Neural cell (in vitro differentiated cells): ENCODE measurements around the gene DHCR24. TPM values are rescaled to one million over a fixed set of nuclear protein-coding genes. Genes with fewer than 3 reads are reported as not detected.

Experiments
- H2AFZ ChIP-seq: fragments of 200-600, 300-800 bp; sonication (generic), shearing (Covaris generic); 2 replicates; pipeline ENCODE4 v1.6.0; 2014; ENCODE audit warnings: low read depth, mild to moderate bottlenecking, antibody characterized with exemption, low read length, moderate library complexity
- H3F3A ChIP-seq: fragments of 200-600 bp; shearing (Covaris generic); 2 replicates; pipeline ENCODE4 v1.6.1; 2016; ENCODE audit warnings: mild to moderate bottlenecking, moderate library complexity, mixed read lengths, antibody characterized with exemption, low read length; ENCODE audit not compliant: insufficient read depth, poor library complexity, severe bottlenecking
- H3K27ac ChIP-seq: fragments of 200-600, 300-800 bp; sonication (generic), shearing (Covaris generic); 2 replicates; pipeline ENCODE4 v1.5.1; 2014; ENCODE audit warnings: mild to moderate bottlenecking, low read length, moderate library complexity
- H3K27me3 ChIP-seq: fragments of 300-800, 200-600 bp; sonication (generic), shearing (Covaris generic); 2 replicates; pipeline ENCODE4 v1.6.0; 2014; ENCODE audit warnings: mild to moderate bottlenecking, low read depth, low read length, moderate library complexity; ENCODE audit not compliant: insufficient read depth
- H3K36me3 ChIP-seq: fragments of 300-800, 200-600 bp; sonication (generic), shearing (Covaris generic); 2 replicates; pipeline ENCODE4 v1.5.1; 2014; ENCODE audit warnings: mild to moderate bottlenecking, antibody characterized with exemption, low read length, moderate library complexity; ENCODE audit not compliant: insufficient read depth
- H3K4me2 ChIP-seq: fragments of 300-800, 200-600 bp; sonication (generic), shearing (Covaris generic); 2 replicates; pipeline ENCODE4 v1.6.0; 2014; ENCODE audit warnings: mild to moderate bottlenecking, low read length
- H3K4me3 ChIP-seq: fragments of 300-800, 200-600 bp; sonication (generic), shearing (Covaris generic); 2 replicates; pipeline ENCODE4 v1.5.1; 2014; ENCODE audit warnings: mild to moderate bottlenecking, low read length, moderate library complexity
- H3K79me2 ChIP-seq: fragments of 200-600 bp; shearing (Covaris generic); replicated peaks from 2 replicates; pipeline ENCODE4 v1.6.0; 2014; ENCODE audit warnings: mild to moderate bottlenecking, low read length, moderate library complexity; ENCODE audit not compliant: insufficient read depth
- H3K9ac ChIP-seq: fragments of 300-800, 200-600 bp; sonication (generic), shearing (Covaris generic); 2 replicates; pipeline ENCODE4 v1.6.1; 2016; ENCODE audit warnings: mild to moderate bottlenecking, low read length, mixed read lengths
- H3K9me2 ChIP-seq: fragments of 200-600 bp; shearing (Covaris generic); 2 replicates; pipeline ENCODE4 v1.6.1; 2016; ENCODE audit warnings: mild to moderate bottlenecking, low read length, mixed read lengths; ENCODE audit not compliant: insufficient read depth
- H3K9me3 ChIP-seq: fragments of 200-600, 300-800 bp; sonication (generic), shearing (Covaris generic); 2 replicates; pipeline ENCODE4 v1.6.1; 2016; ENCODE audit warnings: mild to moderate bottlenecking, mixed run types, low read length, moderate library complexity, mixed read lengths
- H4K20me1 ChIP-seq: fragments of 200-600 bp; shearing (Covaris generic); 2 replicates; pipeline ENCODE4 v1.6.1; 2016; ENCODE audit warnings: mild to moderate bottlenecking, mixed run types; ENCODE audit not compliant: insufficient read depth
- EP300 ChIP-seq: fragments of 450-650 bp; conservative IDR thresholded peaks from 2 replicates; pipeline ENCODE4 v1.6.1; 2014; ENCODE audit warnings: antibody characterized with exemption, mild to moderate bottlenecking, moderate library complexity; ENCODE audit not compliant: poor library complexity, severe bottlenecking
- EZH2 ChIP-seq: fragments of 200-600, 300-800 bp; shearing (Covaris generic), sonication (generic); IDR thresholded peaks from 2 replicates; pipeline ENCODE4 v1.6.1; 2014; ENCODE audit warnings: antibody characterized with exemption, low read length, borderline replicate concordance, mild to moderate bottlenecking; ENCODE audit not compliant: insufficient read depth, poor library complexity, severe bottlenecking
- MXI1 ChIP-seq: fragments of 450-650 bp; conservative IDR thresholded peaks from 2 replicates; pipeline ENCODE4 v1.6.1; 2014; ENCODE audit warnings: antibody characterized with exemption, mild to moderate bottlenecking; ENCODE audit not compliant: poor library complexity, severe bottlenecking
- POLR2AphosphoS5 ChIP-seq: IDR thresholded peaks from 2 replicates; pipeline ENCODE4 v1.6.1; 2012
- RAD21 ChIP-seq: fragments of 450-650 bp; conservative IDR thresholded peaks from 2 replicates; pipeline ENCODE4 v1.6.1; 2014; ENCODE audit warnings: antibody characterized with exemption, mild to moderate bottlenecking, moderate library complexity
- SMC3 ChIP-seq: fragments of 450-650 bp; conservative IDR thresholded peaks from 2 replicates; pipeline ENCODE4 v1.6.1; 2014; ENCODE audit warnings: antibody characterized with exemption, mild to moderate bottlenecking, moderate library complexity; ENCODE audit not compliant: poor library complexity
- TAF1 ChIP-seq: IDR thresholded peaks from 2 replicates; pipeline ENCODE4 v1.6.1; 2012; ENCODE audit warnings: low read depth
- polyA minus RNA-seq: library from RNA; depleted of rRNA, polyadenylated mRNA; stranded (reverse); fragments of >200 nt; gene quantifications from 2 replicates; pipeline ENCODE4 v1.2.3, GENCODE V29; 2014
- polyA plus RNA-seq: library from polyadenylated mRNA; depleted of rRNA; stranded (reverse); fragments of >200 nt; gene quantifications from 2 replicates; pipeline ENCODE4 v1.2.3, GENCODE V29; 2014
- TF ChIP-seq, protein P1 (sequence below): IDR thresholded peaks from 2 replicates; pipeline ENCODE4 v1.6.1; 2012; ENCODE audit warnings: borderline replicate concordance
- TF ChIP-seq, protein P2 (sequence below): fragments of 450-650 bp; IDR thresholded peaks from 2 replicates; pipeline ENCODE4 v1.5.1; 2014; ENCODE audit warnings: antibody characterized with exemption, mild to moderate bottlenecking, moderate library complexity; ENCODE audit not compliant: poor library complexity, severe bottlenecking

DHCR24 gene, protein sequence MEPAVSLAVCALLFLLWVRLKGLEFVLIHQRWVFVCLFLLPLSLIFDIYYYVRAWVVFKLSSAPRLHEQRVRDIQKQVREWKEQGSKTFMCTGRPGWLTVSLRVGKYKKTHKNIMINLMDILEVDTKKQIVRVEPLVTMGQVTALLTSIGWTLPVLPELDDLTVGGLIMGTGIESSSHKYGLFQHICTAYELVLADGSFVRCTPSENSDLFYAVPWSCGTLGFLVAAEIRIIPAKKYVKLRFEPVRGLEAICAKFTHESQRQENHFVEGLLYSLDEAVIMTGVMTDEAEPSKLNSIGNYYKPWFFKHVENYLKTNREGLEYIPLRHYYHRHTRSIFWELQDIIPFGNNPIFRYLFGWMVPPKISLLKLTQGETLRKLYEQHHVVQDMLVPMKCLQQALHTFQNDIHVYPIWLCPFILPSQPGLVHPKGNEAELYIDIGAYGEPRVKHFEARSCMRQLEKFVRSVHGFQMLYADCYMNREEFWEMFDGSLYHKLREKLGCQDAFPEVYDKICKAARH
- 91.3 and 103 TPM in 2 replicates for polyA plus RNA-seq
- 108 and 115 TPM in 2 replicates for polyA minus RNA-seq

DNA sequence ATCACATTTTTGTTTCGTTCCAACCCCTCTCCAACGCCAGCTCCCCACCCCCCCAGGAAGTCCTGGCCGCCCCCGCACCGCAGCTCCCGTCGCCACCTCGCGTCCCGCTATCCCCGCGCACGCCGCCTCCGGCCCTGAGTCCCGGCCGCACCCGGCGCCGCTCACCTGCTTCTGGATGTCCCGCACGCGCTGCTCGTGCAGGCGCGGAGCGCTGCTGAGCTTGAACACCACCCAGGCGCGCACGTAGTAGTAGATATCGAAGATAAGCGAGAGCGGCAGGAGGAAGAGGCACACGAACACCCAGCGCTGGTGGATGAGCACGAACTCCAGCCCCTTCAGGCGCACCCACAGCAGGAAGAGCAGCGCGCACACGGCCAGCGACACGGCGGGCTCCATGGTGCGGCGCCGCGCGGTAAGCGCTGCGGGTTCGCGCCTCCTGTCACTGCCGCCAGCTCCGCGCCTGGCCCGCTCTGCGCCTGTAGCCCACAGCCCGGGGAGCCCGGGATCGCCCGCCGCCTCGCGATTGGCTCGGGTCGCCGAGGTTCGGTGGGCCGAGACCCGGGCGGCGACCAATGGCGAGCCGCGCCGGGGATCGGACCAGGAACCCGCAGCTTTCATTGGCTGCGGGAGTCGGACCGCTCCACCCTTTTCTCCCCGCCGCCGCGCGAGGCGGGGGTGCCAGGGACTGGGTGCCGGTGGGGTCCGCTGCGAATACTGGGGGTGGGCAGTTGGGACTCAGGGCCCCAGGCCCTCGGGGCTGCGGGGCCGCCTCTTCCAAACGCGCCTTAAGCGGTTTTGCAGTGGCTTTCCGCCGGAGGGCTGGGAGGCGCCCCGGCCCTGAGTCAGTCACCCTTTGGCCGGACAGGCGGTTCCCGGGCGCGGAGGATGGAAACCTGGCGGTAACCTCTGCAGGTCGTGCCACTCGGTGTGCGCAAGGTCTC lies at the start of gene DHCR24:
DHCR24 (minus strand) TSS at position 472 of the 941 bp plus-strand sequence; CDS start at position 396, 76 bp downstream.
- Histone ChIP-seq H3K27ac (peak within 1 kb of the TSS; percentile 88), H3K9me2 (no peaks in the 10 kb centered on the region), H3K36me3 (peaks cover 10% of the 10 kb centered on the region), H3K27me3 (no peaks in the 10 kb centered on the region), H3F3A (no peaks in the 10 kb centered on the region), H3K79me2 (peaks cover 45% of the 10 kb centered on the region), H3K4me2 (peak within 1 kb of the TSS; percentile 66), H2AFZ (peak within 1 kb of the TSS; percentile 83), H3K4me3 (peak within 1 kb of the TSS; percentile 94), H4K20me1 (no peaks in the 10 kb centered on the region), H3K9ac (peak within 1 kb of the TSS; percentile 81), H3K9me3 (no peaks in the 10 kb centered on the region)
- peak; percentile 49 for TF ChIP-seq TAF1
- peak; percentile 94 for TF ChIP-seq MXI1
- peak; percentile 28 for TF ChIP-seq SMC3
- peak; percentile 45 for TF ChIP-seq RAD21
- no peak for TF ChIP-seq EZH2
- TF ChIP-seq POLR2AphosphoS5, result peak; percentile 84
- TF ChIP-seq EP300, result peak; percentile 48
- TF ChIP-seq, protein P1, sequence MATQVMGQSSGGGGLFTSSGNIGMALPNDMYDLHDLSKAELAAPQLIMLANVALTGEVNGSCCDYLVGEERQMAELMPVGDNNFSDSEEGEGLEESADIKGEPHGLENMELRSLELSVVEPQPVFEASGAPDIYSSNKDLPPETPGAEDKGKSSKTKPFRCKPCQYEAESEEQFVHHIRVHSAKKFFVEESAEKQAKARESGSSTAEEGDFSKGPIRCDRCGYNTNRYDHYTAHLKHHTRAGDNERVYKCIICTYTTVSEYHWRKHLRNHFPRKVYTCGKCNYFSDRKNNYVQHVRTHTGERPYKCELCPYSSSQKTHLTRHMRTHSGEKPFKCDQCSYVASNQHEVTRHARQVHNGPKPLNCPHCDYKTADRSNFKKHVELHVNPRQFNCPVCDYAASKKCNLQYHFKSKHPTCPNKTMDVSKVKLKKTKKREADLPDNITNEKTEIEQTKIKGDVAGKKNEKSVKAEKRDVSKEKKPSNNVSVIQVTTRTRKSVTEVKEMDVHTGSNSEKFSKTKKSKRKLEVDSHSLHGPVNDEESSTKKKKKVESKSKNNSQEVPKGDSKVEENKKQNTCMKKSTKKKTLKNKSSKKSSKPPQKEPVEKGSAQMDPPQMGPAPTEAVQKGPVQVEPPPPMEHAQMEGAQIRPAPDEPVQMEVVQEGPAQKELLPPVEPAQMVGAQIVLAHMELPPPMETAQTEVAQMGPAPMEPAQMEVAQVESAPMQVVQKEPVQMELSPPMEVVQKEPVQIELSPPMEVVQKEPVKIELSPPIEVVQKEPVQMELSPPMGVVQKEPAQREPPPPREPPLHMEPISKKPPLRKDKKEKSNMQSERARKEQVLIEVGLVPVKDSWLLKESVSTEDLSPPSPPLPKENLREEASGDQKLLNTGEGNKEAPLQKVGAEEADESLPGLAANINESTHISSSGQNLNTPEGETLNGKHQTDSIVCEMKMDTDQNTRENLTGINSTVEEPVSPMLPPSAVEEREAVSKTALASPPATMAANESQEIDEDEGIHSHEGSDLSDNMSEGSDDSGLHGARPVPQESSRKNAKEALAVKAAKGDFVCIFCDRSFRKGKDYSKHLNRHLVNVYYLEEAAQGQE, result peak; percentile 53
- TF ChIP-seq, protein P2, sequence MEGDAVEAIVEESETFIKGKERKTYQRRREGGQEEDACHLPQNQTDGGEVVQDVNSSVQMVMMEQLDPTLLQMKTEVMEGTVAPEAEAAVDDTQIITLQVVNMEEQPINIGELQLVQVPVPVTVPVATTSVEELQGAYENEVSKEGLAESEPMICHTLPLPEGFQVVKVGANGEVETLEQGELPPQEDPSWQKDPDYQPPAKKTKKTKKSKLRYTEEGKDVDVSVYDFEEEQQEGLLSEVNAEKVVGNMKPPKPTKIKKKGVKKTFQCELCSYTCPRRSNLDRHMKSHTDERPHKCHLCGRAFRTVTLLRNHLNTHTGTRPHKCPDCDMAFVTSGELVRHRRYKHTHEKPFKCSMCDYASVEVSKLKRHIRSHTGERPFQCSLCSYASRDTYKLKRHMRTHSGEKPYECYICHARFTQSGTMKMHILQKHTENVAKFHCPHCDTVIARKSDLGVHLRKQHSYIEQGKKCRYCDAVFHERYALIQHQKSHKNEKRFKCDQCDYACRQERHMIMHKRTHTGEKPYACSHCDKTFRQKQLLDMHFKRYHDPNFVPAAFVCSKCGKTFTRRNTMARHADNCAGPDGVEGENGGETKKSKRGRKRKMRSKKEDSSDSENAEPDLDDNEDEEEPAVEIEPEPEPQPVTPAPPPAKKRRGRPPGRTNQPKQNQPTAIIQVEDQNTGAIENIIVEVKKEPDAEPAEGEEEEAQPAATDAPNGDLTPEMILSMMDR, result peak; percentile 26

DNA sequence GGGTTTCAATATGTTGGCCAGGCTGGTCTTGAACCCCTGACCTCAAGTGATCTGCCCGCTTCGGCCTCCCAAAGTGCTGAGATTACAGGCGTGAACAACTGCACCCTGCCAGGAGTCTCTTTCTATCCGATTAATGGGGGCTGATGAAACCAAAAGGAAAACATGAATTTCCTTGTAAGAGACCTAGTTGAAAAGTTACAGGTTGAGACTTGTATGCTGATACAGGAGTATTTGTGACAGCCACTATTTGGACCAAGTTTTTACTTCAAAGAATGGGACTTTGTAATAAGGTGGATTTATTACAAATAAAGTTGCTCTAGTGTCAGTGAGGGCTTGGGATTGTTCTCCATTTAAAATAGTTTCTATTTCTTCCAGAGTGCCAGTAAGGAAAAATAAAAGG lies 49.8 kb upstream of the DHCR24 start:
- TF ChIP-seq EP300 (no peak), EZH2 (no peak), MXI1 (no peak), SMC3 (no peak), TAF1 (no peak), RAD21 (no peak), POLR2AphosphoS5 (no peak)
- TF ChIP-seq, protein P1, result no peak
- TF ChIP-seq, protein P2, result no peak
- H4K20me1 ChIP-seq, result no peaks in the 10 kb centered on the region
- H3K9ac ChIP-seq, result no peak overlapping the region
- no peaks in the 10 kb centered on the region for H3K36me3 ChIP-seq
- H2AFZ ChIP-seq, result no peak overlapping the region
- H3K9me3 ChIP-seq, result no peaks in the 10 kb centered on the region
- H3K4me3 ChIP-seq, result no peak overlapping the region
- H3K9me2 ChIP-seq, result no peaks in the 10 kb centered on the region
- no peaks in the 10 kb centered on the region for H3K79me2 ChIP-seq
- H3K27ac ChIP-seq, result no peak overlapping the region
- H3K4me2 ChIP-seq, result no peak overlapping the region
- no peaks in the 10 kb centered on the region for H3K27me3 ChIP-seq
- H3F3A ChIP-seq, result no peaks in the 10 kb centered on the region
